NCI-H2029 (cell line): ENCODE data around the gene ST8SIA2.

Source experiments
- DNase-seq: peaks from one replicate; lab custom pipeline; 2025; lab: John Stamatoyannopoulos, UW

The ST8SIA2 gene

GRCh38 chr15:92494806-92495336 lies 101.2 kb downstream of the ST8SIA2 start:
- DNase-seq, result no peak

DNA sequence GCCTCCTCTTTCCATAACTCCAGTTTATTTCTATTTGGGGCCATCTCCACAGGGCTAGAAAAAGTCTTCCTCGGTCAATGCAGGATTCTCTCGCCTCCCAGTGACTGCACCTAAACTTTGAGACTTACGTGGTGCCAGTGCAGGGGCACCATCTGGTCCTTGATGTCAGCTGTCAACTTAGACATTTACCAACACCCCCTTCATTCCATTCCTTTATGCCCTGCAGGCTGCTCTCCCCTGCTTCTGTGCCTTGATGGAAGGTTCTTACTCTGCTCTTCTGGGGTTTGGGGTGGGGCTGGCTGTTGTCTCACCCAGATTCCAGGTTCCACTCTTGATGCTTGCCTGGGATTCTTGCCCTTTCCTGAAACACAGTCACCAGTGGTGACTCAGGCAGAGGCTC lies 101.8 kb downstream of the ST8SIA2 start:
- DNase-seq, result no peak

- no peak for DNase-seq
Observed at GRCh38 chr15:92499731-92500530, 106.2 kb downstream of the ST8SIA2 start.

DNA sequence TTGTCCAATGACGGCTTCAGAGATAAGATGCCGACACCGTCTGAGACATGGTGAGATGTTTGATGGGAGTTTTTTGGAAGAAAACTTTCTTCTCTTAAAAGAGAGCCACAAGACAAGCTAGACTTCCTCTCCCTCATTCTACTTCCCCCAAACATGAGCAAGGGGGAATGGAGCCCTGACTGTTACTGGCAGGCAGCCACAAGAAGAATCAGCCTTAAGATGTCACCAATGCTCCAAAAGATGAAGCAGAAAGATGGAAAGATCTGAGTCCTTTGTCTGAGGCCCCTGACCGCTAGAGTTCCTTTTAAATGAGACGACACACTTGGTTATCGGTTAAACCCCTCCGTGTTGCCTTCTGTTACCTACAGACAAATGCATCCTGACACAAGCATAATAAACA lies 108.7 kb downstream of the ST8SIA2 start:
- DNase-seq, result no peak

DNA sequence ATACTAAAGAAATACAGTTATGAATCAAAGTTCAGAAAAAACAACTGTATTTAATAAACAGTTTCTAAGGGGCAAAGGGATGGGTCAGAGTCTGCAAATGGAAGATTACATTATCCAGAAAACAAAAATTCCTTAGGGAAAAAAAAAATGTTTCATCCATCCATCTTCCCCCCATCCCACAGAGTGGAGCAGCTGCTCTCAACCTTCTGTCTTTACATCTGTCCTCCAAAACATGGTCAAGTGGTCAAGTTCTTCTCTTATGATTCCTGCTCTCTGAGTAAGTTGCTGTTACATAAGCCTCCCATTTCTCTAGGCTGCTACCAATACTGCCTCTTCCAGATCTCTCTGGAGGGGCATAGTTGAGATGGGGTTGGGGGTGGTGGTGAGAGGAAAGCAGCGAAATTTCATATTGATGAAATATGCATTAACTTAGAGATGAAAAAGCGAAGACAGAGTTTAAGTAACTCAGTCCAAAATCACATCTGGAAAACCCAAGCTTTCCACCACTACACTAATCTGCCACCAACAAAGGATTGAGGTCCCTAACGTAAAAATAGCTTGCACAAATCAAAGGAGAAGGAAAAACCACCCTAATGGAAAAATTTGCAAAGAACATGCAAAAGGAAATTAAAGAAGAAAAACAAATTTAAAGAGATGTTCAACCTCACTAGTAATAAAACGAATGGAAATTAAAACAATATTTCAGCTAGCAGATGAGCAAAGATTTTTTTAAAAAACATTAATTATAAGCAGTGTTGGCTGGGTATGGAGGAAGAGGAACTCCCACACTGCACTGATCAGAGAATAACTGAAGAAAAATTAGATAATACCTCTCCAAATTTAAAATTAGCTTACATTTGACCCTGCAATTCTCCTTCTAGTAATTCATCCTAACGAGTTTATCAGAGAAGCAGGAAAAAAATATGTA lies 109.5 kb downstream of the ST8SIA2 start:
- DNase-seq, result no peak

GRCh38 chr15:92503889-92504288 lies 110.2 kb downstream of the ST8SIA2 start:
- DNase-seq, result no peak

- DNase-seq, result no peak
Observed at GRCh38 chr15:92505611-92506010, 111.9 kb downstream of the ST8SIA2 start.

DNA sequence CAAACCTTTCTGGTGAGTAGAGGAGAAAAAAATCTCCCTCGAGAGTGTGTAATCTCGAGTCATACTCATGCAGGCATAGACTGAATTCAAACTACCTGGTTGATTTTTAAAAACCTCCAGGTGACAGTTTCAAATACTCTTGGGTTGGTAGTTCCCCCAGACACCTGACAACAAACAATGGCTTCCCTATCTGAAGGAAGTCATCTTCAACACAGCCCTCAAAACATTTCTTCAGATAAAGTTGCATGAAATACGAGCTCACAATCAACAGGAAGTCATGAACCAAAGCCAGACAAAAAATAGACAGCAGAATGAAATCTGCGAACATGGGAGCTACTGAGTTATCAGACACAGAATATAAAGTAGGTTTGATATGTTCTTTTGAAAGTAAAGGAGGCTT lies 112.8 kb downstream of the ST8SIA2 start:
- no peak for DNase-seq

- DNase-seq, result no peak
Observed at GRCh38 chr15:92510163-92510882, 116.6 kb downstream of the ST8SIA2 start.
